Stomach (tissue), 4 donors: Measurements from ENCODE around the gene DNAJC17.

Source experiments
- POLR2A ChIP-seq, 4 donors: fragments of 450-650 bp; IDR thresholded peaks; one replicate each; pipeline ENCODE4 v1.6.1; 2016; ENCODE audit warnings: antibody characterized with exemption in 4 of 4, control low read depth in 2 of 4, mild to moderate bottlenecking in 1 of 4, moderate library complexity in 1 of 4
- POLR2AphosphoS5 ChIP-seq, 3 donors: sonication (generic); formaldehyde crosslinking; IDR thresholded peaks; one replicate each; pipeline ENCODE4 v1.6.1; 2016; ENCODE audit warnings: antibody characterized with exemption in 3 of 3
- TF ChIP-seq, protein P1 (sequence below), 7 experiments: fragments of 450-650 bp in 4 of 7; fragments of 200-600 bp in 3 of 7; sonication (generic) in 3 of 7; IDR thresholded peaks; one replicate each; pipeline ENCODE4 v1.5.1; 2016 to 2019; ENCODE audit warnings: antibody characterized with exemption in 7 of 7, control low read depth in 2 of 7, mild to moderate bottlenecking in 1 of 7

DNA sequence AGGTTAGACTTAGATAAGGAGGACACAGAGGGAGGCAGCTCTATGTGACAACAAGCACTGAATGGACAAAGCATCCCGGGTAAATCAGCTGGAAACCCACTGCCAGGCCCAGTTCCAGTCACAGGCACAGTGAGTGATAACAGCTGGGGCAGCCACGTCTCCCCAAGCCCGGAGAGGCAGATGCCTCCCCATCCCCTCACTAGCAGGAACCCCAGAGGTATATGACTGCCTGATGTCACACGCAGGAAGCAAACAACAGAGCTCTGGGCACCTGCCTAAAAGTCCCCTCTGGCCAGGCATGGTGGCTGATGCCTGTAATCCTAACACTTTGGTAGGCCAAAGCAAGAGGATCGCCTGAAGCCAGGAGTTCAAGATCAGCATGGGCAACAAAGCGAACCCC lies 19.3 kb downstream of the DNAJC17 start:
- TF ChIP-seq POLR2AphosphoS5 (IDR thresholded peaks at IDR 0.05) (no peak), POLR2A (IDR thresholded peaks at IDR 0.05) (no peak)
- TF ChIP-seq, protein P1, sequence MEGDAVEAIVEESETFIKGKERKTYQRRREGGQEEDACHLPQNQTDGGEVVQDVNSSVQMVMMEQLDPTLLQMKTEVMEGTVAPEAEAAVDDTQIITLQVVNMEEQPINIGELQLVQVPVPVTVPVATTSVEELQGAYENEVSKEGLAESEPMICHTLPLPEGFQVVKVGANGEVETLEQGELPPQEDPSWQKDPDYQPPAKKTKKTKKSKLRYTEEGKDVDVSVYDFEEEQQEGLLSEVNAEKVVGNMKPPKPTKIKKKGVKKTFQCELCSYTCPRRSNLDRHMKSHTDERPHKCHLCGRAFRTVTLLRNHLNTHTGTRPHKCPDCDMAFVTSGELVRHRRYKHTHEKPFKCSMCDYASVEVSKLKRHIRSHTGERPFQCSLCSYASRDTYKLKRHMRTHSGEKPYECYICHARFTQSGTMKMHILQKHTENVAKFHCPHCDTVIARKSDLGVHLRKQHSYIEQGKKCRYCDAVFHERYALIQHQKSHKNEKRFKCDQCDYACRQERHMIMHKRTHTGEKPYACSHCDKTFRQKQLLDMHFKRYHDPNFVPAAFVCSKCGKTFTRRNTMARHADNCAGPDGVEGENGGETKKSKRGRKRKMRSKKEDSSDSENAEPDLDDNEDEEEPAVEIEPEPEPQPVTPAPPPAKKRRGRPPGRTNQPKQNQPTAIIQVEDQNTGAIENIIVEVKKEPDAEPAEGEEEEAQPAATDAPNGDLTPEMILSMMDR (IDR thresholded peaks at IDR 0.05), result no peak
